Neural progenitor cell (in vitro differentiated cells): ENCODE results near the gene POU6F2.

Experiments
- CTCF ChIP-seq: fragments of 200-600 bp; sonication (generic); IDR thresholded peaks from 2 replicates; pipeline ENCODE4 v1.5.1; 2017; ENCODE audit warnings: antibody characterized with exemption, mild to moderate bottlenecking
- EZH2 ChIP-seq: fragments of 200-600 bp; sonication (generic); IDR thresholded peaks from 2 replicates; pipeline ENCODE4 v1.6.1; 2017; ENCODE audit warnings: antibody characterized with exemption, mild to moderate bottlenecking, moderate library complexity
- EZH2phosphoT487 ChIP-seq: fragments of 200-600 bp; sonication (generic); IDR thresholded peaks from 2 replicates; pipeline ENCODE4 v1.6.1; 2017; ENCODE audit warnings: antibody characterized with exemption

DNA sequence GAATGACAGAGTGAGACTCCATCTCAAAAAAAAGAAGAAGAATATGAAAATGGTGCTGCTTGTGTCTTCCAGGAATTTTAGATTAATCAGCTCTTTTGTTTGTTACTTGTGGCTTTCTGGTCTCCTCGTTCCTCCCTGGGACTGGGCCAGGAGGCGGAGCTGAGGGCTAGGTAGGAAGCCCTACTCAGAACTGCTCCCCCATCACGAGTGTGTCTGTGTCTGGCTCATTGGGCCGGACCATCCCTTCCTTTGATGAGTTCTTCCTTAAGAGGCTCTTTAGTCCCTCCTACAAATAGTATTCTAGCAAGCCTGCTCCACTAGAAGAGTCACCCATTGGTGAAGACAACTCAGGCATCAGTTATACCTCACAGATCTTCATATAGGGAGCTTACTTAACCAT is 531.7 kb downstream of the POU6F2 start:
- TF ChIP-seq CTCF: no peak
- TF ChIP-seq EZH2: no peak
- no peak for TF ChIP-seq EZH2phosphoT487
